ENCODE measurements around the gene ELOVL6.
A peak's percentile ranks its signal among the peaks of the same experiment; 100 is the strongest.
"Not testable (repeated sequence)": the region's sequence is repeated elsewhere in the genome, so short reads cannot be mapped to it uniquely, and the experiment has no call there.

Gene ELOVL6

GRCh38 chr4:110119880-110120279 lies 78.5 kb downstream of the ELOVL6 start:
- no peak for DNase-seq

GRCh38 chr4:110119337-110119736 lies 79.1 kb downstream of the ELOVL6 start:
- no peak for DNase-seq

GRCh38 chr4:110112056-110112455 lies 86.4 kb downstream of the ELOVL6 start:
- no peak for DNase-seq

- no peak for DNase-seq
Measured at GRCh38 chr4:110109455-110109854, 89.0 kb downstream of the ELOVL6 start.

- DNase-seq: no peak
Measured at GRCh38 chr4:110108960-110109359, 89.5 kb downstream of the ELOVL6 start.

GRCh38 chr4:110108422-110108821 lies 90.0 kb downstream of the ELOVL6 start:
- no peak for DNase-seq

- DNase-seq: no peak
Measured at GRCh38 chr4:110107866-110108265, 90.5 kb downstream of the ELOVL6 start.

- no peak for DNase-seq
Measured at GRCh38 chr4:110106931-110107296, 91.5 kb downstream of the ELOVL6 start.

GRCh38 chr4:110104661-110105060 lies 93.8 kb downstream of the ELOVL6 start:
- no peak for DNase-seq

- DNase-seq: no peak
Measured at GRCh38 chr4:110099638-110100037, 98.8 kb downstream of the ELOVL6 start.

GRCh38 chr4:110096405-110096804 lies 102.0 kb downstream of the ELOVL6 start:
- DNase-seq: no peak

- DNase-seq: no peak
Measured at GRCh38 chr4:110092646-110093045, 105.8 kb downstream of the ELOVL6 start.

GRCh38 chr4:110091434-110092140 lies 106.8 kb downstream of the ELOVL6 start:
- DNase-seq: no peak

GRCh38 chr4:110088670-110089069 lies 109.7 kb downstream of the ELOVL6 start:
- DNase-seq: no peak

GRCh38 chr4:110087070-110087708 lies 111.2 kb downstream of the ELOVL6 start:
- no peak for DNase-seq

GRCh38 chr4:110085131-110085530 lies 113.3 kb downstream of the ELOVL6 start:
- peak; percentile 80 for DNase-seq

GRCh38 chr4:110084154-110084553 lies 114.3 kb downstream of the ELOVL6 start:
- DNase-seq: no peak

- not testable (repeated sequence) for DNase-seq
Measured at GRCh38 chr4:110078148-110078547, 120.3 kb downstream of the ELOVL6 start.

- not testable (repeated sequence) for DNase-seq
Measured at GRCh38 chr4:110076828-110077227, 121.6 kb downstream of the ELOVL6 start.

- no peak for DNase-seq
Measured at GRCh38 chr4:110075891-110076290, 122.5 kb downstream of the ELOVL6 start.

- no peak for DNase-seq
Measured at GRCh38 chr4:110075083-110075738, 123.2 kb downstream of the ELOVL6 start.

- no peak for DNase-seq
Measured at GRCh38 chr4:110074570-110074969, 123.8 kb downstream of the ELOVL6 start.

GRCh38 chr4:110073053-110073845 lies 125.2 kb downstream of the ELOVL6 start:
- no peak for DNase-seq

Data from DMS153 (cell line).